HepG2 (cell line): ENCODE data around the gene H3-3A. TPM values are rescaled to one million over a fixed set of nuclear protein-coding genes. Genes with fewer than 3 reads are reported as not detected.

Source experiments
- AKAP8 ChIP-seq: sonication (generic); formaldehyde crosslinking; IDR thresholded peaks from 2 replicates; pipeline ENCODE4 v1.5.1; 2020; ENCODE audit warnings: mild to moderate bottlenecking, missing genetic modification reagents
- ARHGAP35 ChIP-seq: sonication (generic); formaldehyde crosslinking; IDR thresholded peaks from 2 replicates; pipeline ENCODE4 v1.9.0; 2022; ENCODE audit warnings: mild to moderate bottlenecking, inconsistent platforms, moderate library complexity, missing genetic modification reagents, borderline replicate concordance
- DMAP1 ChIP-seq: IDR thresholded peaks from 2 replicates; pipeline ENCODE4 v1.6.1; 2016
- GABPB1 ChIP-seq: IDR thresholded peaks from 2 replicates; pipeline ENCODE4 v1.6.1; 2016; ENCODE audit warnings: mild to moderate bottlenecking, missing genetic modification reagents, moderate library complexity, missing compliant biosample characterization
- JDP2 ChIP-seq: sonication (generic); formaldehyde crosslinking; IDR thresholded peaks from 2 replicates; pipeline ENCODE4 v1.8.1; 2022; ENCODE audit warnings: missing genetic modification reagents, borderline replicate concordance
- MYNN ChIP-seq: sonication (generic); formaldehyde crosslinking; IDR thresholded peaks from 2 replicates; pipeline ENCODE4 v1.4.0; 2020; ENCODE audit warnings: mild to moderate bottlenecking, low read depth, missing genetic modification reagents
- NCOR1 ChIP-seq: fragments of 200-600 bp; sonication (generic); IDR thresholded peaks from 2 replicates; pipeline ENCODE4 v1.7.0; 2017; ENCODE audit warnings: antibody characterized with exemption, low read length, borderline replicate concordance
- NFIC ChIP-seq: IDR thresholded peaks from 2 replicates; pipeline ENCODE4 v1.6.1; 2012; ENCODE audit warnings: mild to moderate bottlenecking, low read length, inconsistent platforms
- RFXANK ChIP-seq: IDR thresholded peaks from 2 replicates; pipeline ENCODE4 v1.6.1; 2016
- STAG1 ChIP-seq: sonication (generic); formaldehyde crosslinking; IDR thresholded peaks from 2 replicates; pipeline ENCODE4 v1.4.0; 2020; ENCODE audit warnings: missing genetic modification reagents
- TARDBP ChIP-seq: sonication (generic); formaldehyde crosslinking; IDR thresholded peaks from 2 replicates; pipeline ENCODE4 v1.8.0; 2022; ENCODE audit warnings: mild to moderate bottlenecking, missing genetic modification reagents
- TCF7 ChIP-seq: sonication (generic); IDR thresholded peaks from 2 replicates; pipeline ENCODE4 v1.6.1; 2016; ENCODE audit warnings: antibody characterized with exemption, low read depth
- THAP9 ChIP-seq: sonication (generic); formaldehyde crosslinking; IDR thresholded peaks from 2 replicates; pipeline ENCODE4; 2020; ENCODE audit warnings: missing genetic modification reagents, mild to moderate bottlenecking, borderline replicate concordance
- ZNF124 ChIP-seq: sonication (generic); formaldehyde crosslinking; IDR thresholded peaks from 2 replicates; pipeline ENCODE4 v1.4.0; 2020; ENCODE audit warnings: missing genetic modification reagents
- ZNF331 ChIP-seq: sonication (generic); formaldehyde crosslinking; IDR thresholded peaks from 2 replicates; pipeline ENCODE4 v1.4.0; 2020; ENCODE audit warnings: missing genetic modification reagents
- ZNF614 ChIP-seq: IDR thresholded peaks from 2 replicates; pipeline ENCODE4 v1.6.1; 2018; ENCODE audit warnings: missing biosample characterization, missing genetic modification reagents, inconsistent platforms, borderline replicate concordance
- polyA plus RNA-seq, 8 experiments: library from polyadenylated mRNA; depleted of rRNA in 3 of 8; stranded (reverse) in 7 of 8; unstranded in 1 of 8; fragments of >200 nt; fragmentation: Illumina TruSeq in 4 of 8; extraction: Trizol in 4 of 8; gene quantifications; 2 replicates each; pipeline versions ENCODE4 v1.2.1 to v1.2.3, GENCODE V29; 2011 to 2016; ENCODE audit warnings: low read depth in 4 of 8, missing spikeins in 1 of 8, mixed read lengths in 1 of 8; ENCODE audit not compliant: insufficient read depth in 1 of 8
- total RNA-seq, 5 experiments: library from RNA; depleted of rRNA; stranded (reverse); fragments of >200 nt; fragmentation: Illumina TruSeq; extraction: Trizol; gene quantifications; 2 replicates each; pipeline ENCODE4 v1.2.3, GENCODE V29; 2016; ENCODE audit warnings: low read depth in 1 of 5
- TF ChIP-seq, protein P1 (sequence below), 2 experiments: IDR thresholded peaks; 2 replicates each; pipeline ENCODE4 v1.6.1; 2011 to 2012; ENCODE audit warnings: low read length in 2 of 2, borderline replicate concordance in 1 of 2, low read depth in 1 of 2, mild to moderate bottlenecking in 1 of 2, moderate library complexity in 1 of 2
- TF ChIP-seq, protein P2 (sequence below): sonication (generic); formaldehyde crosslinking; IDR thresholded peaks from 2 replicates; pipeline ENCODE4 v1.5.1; 2020; ENCODE audit warnings: mild to moderate bottlenecking, missing genetic modification reagents, moderate library complexity

The H3-3A gene
- total and polyA plus RNA-seq, 2 of the 13 experiments (the other 11 are each of a cell fraction or from before 2014, with no cell fraction given): 221 to 320 TPM

- 0 out of 2 replicates have a peak, but pooled peaks have one; percentile 48 for TF ChIP-seq THAP9 (CRISPR knock-in tag)
- TF ChIP-seq GABPB1 (CRISPR knock-in tag): peak; percentile 57; the same call in 1 of the 2 replicates
- no peak for TF ChIP-seq AKAP8 (CRISPR knock-in tag)
- peak; percentile 74 for TF ChIP-seq MYNN (CRISPR knock-in tag)
- TF ChIP-seq, protein P1, sequence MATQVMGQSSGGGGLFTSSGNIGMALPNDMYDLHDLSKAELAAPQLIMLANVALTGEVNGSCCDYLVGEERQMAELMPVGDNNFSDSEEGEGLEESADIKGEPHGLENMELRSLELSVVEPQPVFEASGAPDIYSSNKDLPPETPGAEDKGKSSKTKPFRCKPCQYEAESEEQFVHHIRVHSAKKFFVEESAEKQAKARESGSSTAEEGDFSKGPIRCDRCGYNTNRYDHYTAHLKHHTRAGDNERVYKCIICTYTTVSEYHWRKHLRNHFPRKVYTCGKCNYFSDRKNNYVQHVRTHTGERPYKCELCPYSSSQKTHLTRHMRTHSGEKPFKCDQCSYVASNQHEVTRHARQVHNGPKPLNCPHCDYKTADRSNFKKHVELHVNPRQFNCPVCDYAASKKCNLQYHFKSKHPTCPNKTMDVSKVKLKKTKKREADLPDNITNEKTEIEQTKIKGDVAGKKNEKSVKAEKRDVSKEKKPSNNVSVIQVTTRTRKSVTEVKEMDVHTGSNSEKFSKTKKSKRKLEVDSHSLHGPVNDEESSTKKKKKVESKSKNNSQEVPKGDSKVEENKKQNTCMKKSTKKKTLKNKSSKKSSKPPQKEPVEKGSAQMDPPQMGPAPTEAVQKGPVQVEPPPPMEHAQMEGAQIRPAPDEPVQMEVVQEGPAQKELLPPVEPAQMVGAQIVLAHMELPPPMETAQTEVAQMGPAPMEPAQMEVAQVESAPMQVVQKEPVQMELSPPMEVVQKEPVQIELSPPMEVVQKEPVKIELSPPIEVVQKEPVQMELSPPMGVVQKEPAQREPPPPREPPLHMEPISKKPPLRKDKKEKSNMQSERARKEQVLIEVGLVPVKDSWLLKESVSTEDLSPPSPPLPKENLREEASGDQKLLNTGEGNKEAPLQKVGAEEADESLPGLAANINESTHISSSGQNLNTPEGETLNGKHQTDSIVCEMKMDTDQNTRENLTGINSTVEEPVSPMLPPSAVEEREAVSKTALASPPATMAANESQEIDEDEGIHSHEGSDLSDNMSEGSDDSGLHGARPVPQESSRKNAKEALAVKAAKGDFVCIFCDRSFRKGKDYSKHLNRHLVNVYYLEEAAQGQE (IDR thresholded peaks at IDR 0.05; ENCODE audit: borderline replicate concordance in 1 of 2, low read depth in 1 of 2, low read length in 2 of 2): no peak
- TF ChIP-seq JDP2 (CRISPR knock-in tag): no peak
- TF ChIP-seq ZNF614: no peak
- no peak for TF ChIP-seq RFXANK (CRISPR knock-in tag)
- no peak for TF ChIP-seq TCF7
- TF ChIP-seq TARDBP (CRISPR knock-in tag): no peak
- TF ChIP-seq STAG1 (CRISPR knock-in tag): no peak
- no peak for TF ChIP-seq DMAP1 (CRISPR knock-in tag)
- TF ChIP-seq ZNF331: peak; percentile 18; the same call in 1 of the 2 replicates
- no peak for TF ChIP-seq NFIC
- TF ChIP-seq ARHGAP35 (CRISPR knock-in tag): peak; percentile 96
- TF ChIP-seq NCOR1: no peak
- TF ChIP-seq, protein P2, sequence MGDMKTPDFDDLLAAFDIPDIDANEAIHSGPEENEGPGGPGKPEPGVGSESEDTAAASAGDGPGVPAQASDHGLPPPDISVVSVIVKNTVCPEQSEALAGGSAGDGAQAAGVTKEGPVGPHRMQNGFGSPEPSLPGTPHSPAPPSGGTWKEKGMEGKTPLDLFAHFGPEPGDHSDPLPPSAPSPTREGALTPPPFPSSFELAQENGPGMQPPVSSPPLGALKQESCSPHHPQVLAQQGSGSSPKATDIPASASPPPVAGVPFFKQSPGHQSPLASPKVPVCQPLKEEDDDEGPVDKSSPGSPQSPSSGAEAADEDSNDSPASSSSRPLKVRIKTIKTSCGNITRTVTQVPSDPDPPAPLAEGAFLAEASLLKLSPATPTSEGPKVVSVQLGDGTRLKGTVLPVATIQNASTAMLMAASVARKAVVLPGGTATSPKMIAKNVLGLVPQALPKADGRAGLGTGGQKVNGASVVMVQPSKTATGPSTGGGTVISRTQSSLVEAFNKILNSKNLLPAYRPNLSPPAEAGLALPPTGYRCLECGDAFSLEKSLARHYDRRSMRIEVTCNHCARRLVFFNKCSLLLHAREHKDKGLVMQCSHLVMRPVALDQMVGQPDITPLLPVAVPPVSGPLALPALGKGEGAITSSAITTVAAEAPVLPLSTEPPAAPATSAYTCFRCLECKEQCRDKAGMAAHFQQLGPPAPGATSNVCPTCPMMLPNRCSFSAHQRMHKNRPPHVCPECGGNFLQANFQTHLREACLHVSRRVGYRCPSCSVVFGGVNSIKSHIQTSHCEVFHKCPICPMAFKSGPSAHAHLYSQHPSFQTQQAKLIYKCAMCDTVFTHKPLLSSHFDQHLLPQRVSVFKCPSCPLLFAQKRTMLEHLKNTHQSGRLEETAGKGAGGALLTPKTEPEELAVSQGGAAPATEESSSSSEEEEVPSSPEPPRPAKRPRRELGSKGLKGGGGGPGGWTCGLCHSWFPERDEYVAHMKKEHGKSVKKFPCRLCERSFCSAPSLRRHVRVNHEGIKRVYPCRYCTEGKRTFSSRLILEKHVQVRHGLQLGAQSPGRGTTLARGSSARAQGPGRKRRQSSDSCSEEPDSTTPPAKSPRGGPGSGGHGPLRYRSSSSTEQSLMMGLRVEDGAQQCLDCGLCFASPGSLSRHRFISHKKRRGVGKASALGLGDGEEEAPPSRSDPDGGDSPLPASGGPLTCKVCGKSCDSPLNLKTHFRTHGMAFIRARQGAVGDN (CRISPR knock-in tag): peak; percentile 96
- 0 out of 2 replicates have a peak, but pooled peaks have one; percentile 33 for TF ChIP-seq ZNF124 (CRISPR knock-in tag)
Observed at GRCh38 chr1:226083302-226084101, 21.0 kb downstream of the H3-3A start (continued).
